IMR-90 (cell line): Measurements from ENCODE around the gene TRPM3. TPM values are rescaled to one million over a fixed set of nuclear protein-coding genes. Genes with fewer than 3 reads are reported as not detected.

Experiments
- ATAC-seq: fragments of 200-7000 bp; cut with Tn5 transposase; 2 replicates; pipeline ENCODE4 v1.9.1; 2020; ENCODE audit warnings: low read depth, mild to moderate bottlenecking, moderate library complexity
- BruUV-seq: library from RNA; stranded (reverse); fragments of 400-500 nt; replicated peaks from 2 replicates; lab custom pipeline; 2021; lab: Mats Ljungman, UMichigan
- CTCF ChIA-PET: fragments of 300-600 bp; formaldehyde crosslinking; extraction: SDS; loops from one replicate; lab custom pipeline; 2021; ENCODE audit warnings: antibody characterized with exemption; lab: Yijun Ruan, JAX
- POLR2A ChIA-PET: fragments of 300-600 bp; sonication (Branson Sonifier 250); formaldehyde crosslinking; loops from one replicate; lab custom pipeline; 2022; ENCODE audit warnings: antibody characterized with exemption; ENCODE audit not compliant: unreplicated experiment; lab: Charles Lee
- DNase-seq: peaks from one replicate; pipeline ENCODE4 v3.0.0; 2013
- H2AFZ ChIP-seq: replicated peaks from 2 replicates; pipeline ENCODE3; 2013; ENCODE audit warnings: low read length, mild to moderate bottlenecking; ENCODE audit not compliant: poor library complexity
- H2AK5ac ChIP-seq: 2 replicates; pipeline ENCODE4 v1.6.1; 2013; ENCODE audit warnings: low read depth, low read length, inconsistent platforms
- H2AK9ac ChIP-seq: replicated peaks from 2 replicates; pipeline ENCODE3; 2013; ENCODE audit warnings: mild to moderate bottlenecking, low read depth, low read length, moderate library complexity; ENCODE audit not compliant: poor library complexity
- H2BK120ac ChIP-seq: 2 replicates; pipeline ENCODE4 v1.6.1; 2013; ENCODE audit warnings: low read depth, low read length, inconsistent platforms
- H2BK15ac ChIP-seq: 3 replicates; pipeline ENCODE4 v1.6.1; 2013; ENCODE audit warnings: low read depth, low read length, inconsistent platforms
- H2BK20ac ChIP-seq: 2 replicates; pipeline ENCODE4 v1.6.1; 2013; ENCODE audit warnings: low read depth, mild to moderate bottlenecking, inconsistent platforms, low read length, moderate library complexity
- H2BK5ac ChIP-seq: 2 replicates; pipeline ENCODE4 v1.6.1; 2013; ENCODE audit warnings: mild to moderate bottlenecking, low read depth, low read length, inconsistent platforms; ENCODE audit not compliant: poor library complexity, severe bottlenecking
- H3K14ac ChIP-seq: replicated peaks from 2 replicates; pipeline ENCODE4 v1.6.1; 2013; ENCODE audit warnings: low read depth, low read length, inconsistent platforms
- H3K18ac ChIP-seq: 2 replicates; pipeline ENCODE4 v1.6.1; 2013; ENCODE audit warnings: low read depth, low read length, control low read depth
- H3K23ac ChIP-seq: 2 replicates; pipeline ENCODE4 v1.6.1; 2013; ENCODE audit warnings: low read depth, low read length, inconsistent platforms
- H3K27ac ChIP-seq: 2 replicates; pipeline ENCODE4 v1.5.1; 2013; ENCODE audit warnings: mild to moderate bottlenecking, control low read depth, low read length; ENCODE audit not compliant: insufficient read depth
- H3K27me3 ChIP-seq: 2 replicates; pipeline ENCODE4 v1.6.1; 2013; ENCODE audit warnings: low read length; ENCODE audit not compliant: control insufficient read depth, insufficient read depth
- H3K36me3 ChIP-seq: 2 replicates; pipeline ENCODE4 v1.6.1; 2013; ENCODE audit warnings: low read length, mixed read lengths; ENCODE audit not compliant: control insufficient read depth, insufficient read depth
- H3K4ac ChIP-seq: 2 replicates; pipeline ENCODE4 v1.6.1; 2013; ENCODE audit warnings: low read depth, low read length, inconsistent platforms
- H3K4me1 ChIP-seq: 2 replicates; pipeline ENCODE4 v1.6.1; 2013; ENCODE audit warnings: low read length, mixed read lengths; ENCODE audit not compliant: control insufficient read depth, insufficient read depth
- H3K4me2 ChIP-seq: 2 replicates; pipeline ENCODE4 v1.6.1; 2013; ENCODE audit warnings: low read depth, mild to moderate bottlenecking, control low read depth, low read length, moderate library complexity
- H3K4me3 ChIP-seq: 2 replicates; pipeline ENCODE4 v1.5.1; 2013; ENCODE audit warnings: low read depth, mild to moderate bottlenecking, control low read depth, low read length, moderate library complexity; ENCODE audit not compliant: insufficient read depth
- H3K56ac ChIP-seq: 2 replicates; pipeline ENCODE4 v1.6.1; 2013; ENCODE audit warnings: low read length, inconsistent platforms; ENCODE audit not compliant: insufficient read depth; ENCODE audit errors: extremely low read depth
- H3K79me1 ChIP-seq, 2 experiments: 2 replicates each; pipeline ENCODE4 v1.6.1; 2013; ENCODE audit warnings: low read length in 2 of 2, inconsistent platforms in 1 of 2, low read depth in 1 of 2
- H3K9ac ChIP-seq: 2 replicates; pipeline ENCODE4 v1.6.1; 2013; ENCODE audit warnings: low read depth, low read length, control low read depth
- H3K9me1 ChIP-seq: 2 replicates; pipeline ENCODE4 v1.6.1; 2013; ENCODE audit warnings: low read length, inconsistent platforms; ENCODE audit not compliant: insufficient read depth
- H3K9me3 ChIP-seq: 2 replicates; pipeline ENCODE4 v1.6.1; 2013; ENCODE audit warnings: low read length; ENCODE audit not compliant: control insufficient read depth, insufficient read depth
- H4K20me1 ChIP-seq: 2 replicates; pipeline ENCODE4 v1.6.1; 2013; ENCODE audit warnings: low read length, inconsistent platforms; ENCODE audit not compliant: insufficient read depth
- H4K5ac ChIP-seq: 2 replicates; pipeline ENCODE4 v1.6.1; 2013; ENCODE audit warnings: mild to moderate bottlenecking, low read depth, low read length, control low read depth
- H4K8ac ChIP-seq, 2 experiments: 2 replicates each; pipeline ENCODE4 v1.6.1; 2013; ENCODE audit warnings: low read depth in 2 of 2, low read length in 2 of 2, control low read depth in 1 of 2, inconsistent platforms in 1 of 2
- H4K91ac ChIP-seq: 2 replicates; pipeline ENCODE4 v1.6.1; 2013; ENCODE audit warnings: low read depth, low read length, inconsistent platforms; ENCODE audit not compliant: insufficient read depth
- FOS ChIP-seq: fragments of 150-350 bp; IDR thresholded peaks from 2 replicates; pipeline ENCODE4 v1.6.1; 2016; ENCODE audit warnings: low read depth, low read length
- NFE2L2 ChIP-seq: fragments of 150-350 bp; IDR thresholded peaks from 2 replicates; pipeline ENCODE4 v1.6.1; 2016; ENCODE audit warnings: low read depth, mild to moderate bottlenecking, low read length
- POLR2A ChIP-seq: IDR thresholded peaks from 2 replicates; pipeline ENCODE4 v1.6.1; 2012; ENCODE audit warnings: mild to moderate bottlenecking, low read depth, low read length
- RAD21 ChIP-seq: IDR thresholded peaks from 2 replicates; pipeline ENCODE4 v1.6.1; 2012; ENCODE audit warnings: low read length, improper control_type of control experiment
- WGBS, 2 experiments: methylation state at CpG; one replicate each; pipeline versions ENCODE4 v1.1.5 to v1.1.7; 2013; ENCODE audit warnings: missing lambda C conversion rate in 2 of 2; ENCODE audit not compliant: insufficient read length in 1 of 2; ENCODE audit errors: extremely low coverage in 2 of 2; 5-methylcytosine and 5-hydroxymethylcytosine counted together
- dilution Hi-C: fragments of 300-500 bp; cut with HindIII; formaldehyde crosslinking; loops from one replicate; pipeline ENCODE4 v1.14.3; 2018; ENCODE audit warnings: low sequenced_read_pairs; ENCODE audit not compliant: unreplicated experiment
- in situ Hi-C: fragments of 300-500 bp; cut with MboI; formaldehyde crosslinking; loops from 3 replicates; pipeline ENCODE4 v1.14.3; 2019; ENCODE audit warnings: low sequenced_read_pairs, inconsistent platforms, mixed read lengths
- intact Hi-C: fragments of 100-400 bp; cut with micrococcal nuclease; formaldehyde crosslinking; loops from 2 replicates; pipeline ENCODE4 v1.10.0; 2022
- polyA plus RNA-seq, 3 experiments: library from polyadenylated mRNA; depleted of rRNA; stranded (reverse); fragments of >200 nt; gene quantifications; 2 replicates each; pipeline ENCODE4 v1.2.3, GENCODE V29; 2012; ENCODE audit warnings: low replicate concordance in 1 of 3
- total RNA-seq: library from RNA; depleted of rRNA; stranded (reverse); fragments of >200 nt; gene quantifications from 2 replicates; pipeline ENCODE4 v1.2.3, GENCODE V29; 2012
- TF ChIP-seq, protein P1 (sequence below): fragments of 150-350 bp; IDR thresholded peaks from 2 replicates; pipeline ENCODE4 v1.6.1; 2017; ENCODE audit warnings: mild to moderate bottlenecking, antibody characterized with exemption, low read length, low read depth

Gene TRPM3
- total and polyA plus RNA-seq, 2 of the 4 experiments (the other 2 are of a cell fraction): not detected

GRCh38 chr9:70571258-70571657, 550.2 kb downstream of the TRPM3 start:
- Histone ChIP-seq H3K4me3 (no peak overlapping the region), H3K56ac (no peak overlapping the region), H2AK9ac (no peak overlapping the region), H3K36me3 (no peaks in the 10 kb centered on the region), H3K27ac (no peak overlapping the region), H4K5ac (no peak overlapping the region), H3K23ac (no peak overlapping the region), H3K4ac (no peak overlapping the region), H4K91ac (no peak overlapping the region), H2BK5ac (no peak overlapping the region), H3K27me3 (no peaks in the 10 kb centered on the region), H3K14ac (no peak overlapping the region), H2BK20ac (no peak overlapping the region), H3K9me1 (peaks cover 9% of the 10 kb centered on the region), H2AFZ (no peak overlapping the region), H3K79me1 (no peaks in the 10 kb centered on the region), H2AK5ac (no peak overlapping the region; the same call in 1 of the 2 replicates), H3K4me2 (no peak overlapping the region), H3K18ac (no peak overlapping the region), H2BK15ac (no peak overlapping the region), H4K20me1 (no peaks in the 10 kb centered on the region), H3K4me1 (peaks cover 13% of the 10 kb centered on the region), H4K8ac (no peak overlapping the region), H3K9ac (no peak overlapping the region), H3K9me3 (no peaks in the 10 kb centered on the region), H2BK120ac (no peak overlapping the region)
- intact Hi-C loops (no loop called here), dilution Hi-C loops (no loop called here), in situ Hi-C loops (no loop called here)
- TF ChIP-seq RAD21 (no peak), POLR2A (no peak), FOS (no peak), NFE2L2 (no peak)
- TF ChIP-seq, protein P1, sequence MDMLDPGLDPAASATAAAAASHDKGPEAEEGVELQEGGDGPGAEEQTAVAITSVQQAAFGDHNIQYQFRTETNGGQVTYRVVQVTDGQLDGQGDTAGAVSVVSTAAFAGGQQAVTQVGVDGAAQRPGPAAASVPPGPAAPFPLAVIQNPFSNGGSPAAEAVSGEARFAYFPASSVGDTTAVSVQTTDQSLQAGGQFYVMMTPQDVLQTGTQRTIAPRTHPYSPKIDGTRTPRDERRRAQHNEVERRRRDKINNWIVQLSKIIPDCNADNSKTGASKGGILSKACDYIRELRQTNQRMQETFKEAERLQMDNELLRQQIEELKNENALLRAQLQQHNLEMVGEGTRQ: no peak
- BruUV-seq: no TSS peak
- ATAC-seq (no peak), DNase-seq (no peak)
- POLR2A ChIA-PET: no interaction called here
- CTCF ChIA-PET: no interaction called here
- WGBS, 2 experiments: no CpG with 5 or more reads among the region's 5 CpGs
